HUES64 (cell line): Measurements from ENCODE around the gene ZNF813.
"Not testable (repeated sequence)": the region's sequence is repeated elsewhere in the genome, so short reads cannot be mapped to it uniquely, and the experiment has no call there.

Experiments
- H3K27ac ChIP-seq: 2 replicates; pipeline ENCODE4 v1.7.0; 2013; ENCODE audit warnings: low read depth, low read length, inconsistent platforms
- H3K27me3 ChIP-seq: 2 replicates; pipeline ENCODE4 v1.6.1; 2013; ENCODE audit warnings: mild to moderate bottlenecking, low read length; ENCODE audit not compliant: insufficient read depth
- H3K36me3 ChIP-seq: 2 replicates; pipeline ENCODE4 v1.6.1; 2013; ENCODE audit warnings: mild to moderate bottlenecking, low read length; ENCODE audit not compliant: insufficient read depth
- H3K4me1 ChIP-seq: 2 replicates; pipeline ENCODE4 v1.6.1; 2013; ENCODE audit warnings: mild to moderate bottlenecking, low read length, moderate library complexity; ENCODE audit not compliant: insufficient read depth
- H3K4me3 ChIP-seq: 2 replicates; pipeline ENCODE4 v1.5.1; 2013; ENCODE audit warnings: mild to moderate bottlenecking, low read length, moderate library complexity
- H3K9ac ChIP-seq: 2 replicates; pipeline ENCODE4 v1.6.1; 2013; ENCODE audit warnings: mild to moderate bottlenecking, low read depth, low read length
- H3K9me3 ChIP-seq: 2 replicates; pipeline ENCODE4 v1.6.1; 2013; ENCODE audit warnings: low read depth, low read length; ENCODE audit not compliant: insufficient read depth
- WGBS: fragments of 150-250, 120-280 bp; methylation state at CpG from one replicate; pipeline ENCODE4 v1.1.7; 2013; ENCODE audit warnings: missing lambda C conversion rate; 5-methylcytosine and 5-hydroxymethylcytosine counted together

ZNF813 gene

GRCh38 chr19:53509443-53509842, 41.9 kb downstream of the ZNF813 start:
- no peak overlapping the region for H3K27ac ChIP-seq
- no peaks in the 10 kb centered on the region for H3K36me3 ChIP-seq
- no peak overlapping the region for H3K4me3 ChIP-seq
- no peak overlapping the region for H3K9ac ChIP-seq
- H3K9me3 ChIP-seq = no peaks in the 10 kb centered on the region
- WGBS = 86% methylated on average over 3 of the region's 3 CpGs
- H3K4me1 ChIP-seq = no peaks in the 10 kb centered on the region
- no peaks in the 10 kb centered on the region for H3K27me3 ChIP-seq

GRCh38 chr19:53509845-53510244, 42.3 kb downstream of the ZNF813 start:
- no peaks in the 10 kb centered on the region for H3K9me3 ChIP-seq
- H3K9ac ChIP-seq = no peak overlapping the region
- no peak overlapping the region for H3K4me3 ChIP-seq
- no peaks in the 10 kb centered on the region for H3K27me3 ChIP-seq
- H3K36me3 ChIP-seq = no peaks in the 10 kb centered on the region
- WGBS = 83% methylated on average over 5 of the region's 5 CpGs
- H3K27ac ChIP-seq = no peak overlapping the region
- no peaks in the 10 kb centered on the region for H3K4me1 ChIP-seq

- Histone ChIP-seq H3K36me3 (no peaks in the 10 kb centered on the region), H3K9ac (no peak overlapping the region), H3K9me3 (no peaks in the 10 kb centered on the region), H3K4me3 (no peak overlapping the region), H3K27me3 (no peaks in the 10 kb centered on the region), H3K4me1 (no peaks in the 10 kb centered on the region), H3K27ac (no peak overlapping the region)
- 100% methylated on average over 2 of the region's 2 CpGs for WGBS
Observed at GRCh38 chr19:53511357-53511756, 43.8 kb downstream of the ZNF813 start.

- no peaks in the 10 kb centered on the region for H3K27me3 ChIP-seq
- no peaks in the 10 kb centered on the region for H3K36me3 ChIP-seq
- H3K27ac ChIP-seq = no peak overlapping the region
- H3K4me1 ChIP-seq = no peaks in the 10 kb centered on the region
- no peaks in the 10 kb centered on the region for H3K9me3 ChIP-seq
- H3K9ac ChIP-seq = no peak overlapping the region
- no peak overlapping the region for H3K4me3 ChIP-seq
- 48% methylated on average over 11 of the region's 11 CpGs for WGBS
Observed at GRCh38 chr19:53511933-53512374, 44.4 kb downstream of the ZNF813 start.

GRCh38 chr19:53515047-53515446, 47.5 kb downstream of the ZNF813 start:
- not testable (repeated sequence) for H3K9ac ChIP-seq, H3K36me3 ChIP-seq, H3K27me3 ChIP-seq, H3K9me3 ChIP-seq, H3K4me3 ChIP-seq, H3K4me1 ChIP-seq, H3K27ac ChIP-seq
- WGBS = 96% methylated on average over 3 of the region's 3 CpGs

- Histone ChIP-seq H3K36me3 (no peaks in the 10 kb centered on the region), H3K9me3 (no peaks in the 10 kb centered on the region), H3K4me3 (no peak overlapping the region), H3K27me3 (no peaks in the 10 kb centered on the region), H3K9ac (no peak overlapping the region), H3K27ac (no peak overlapping the region), H3K4me1 (no peaks in the 10 kb centered on the region; the same call in 1 of the 2 replicates)
- WGBS = 66% methylated on average over 3 of the region's 5 CpGs
Observed at GRCh38 chr19:53517114-53517741, 49.7 kb downstream of the ZNF813 start.

GRCh38 chr19:53518121-53518520, 50.6 kb downstream of the ZNF813 start:
- Histone ChIP-seq H3K27ac (no peak overlapping the region), H3K36me3 (peaks cover 9% of the 10 kb centered on the region; the same call in 1 of the 2 replicates), H3K27me3 (no peaks in the 10 kb centered on the region), H3K9me3 (no peaks in the 10 kb centered on the region), H3K4me1 (no peaks in the 10 kb centered on the region; the same call in 1 of the 2 replicates), H3K4me3 (no peak overlapping the region), H3K9ac (no peak overlapping the region)
- WGBS = 85% methylated on average over 4 of the region's 4 CpGs

- Histone ChIP-seq H3K4me1 (no peaks in the 10 kb centered on the region; the same call in 1 of the 2 replicates), H3K36me3 (peaks cover 14% of the 10 kb centered on the region), H3K9me3 (no peaks in the 10 kb centered on the region), H3K27ac (no peak overlapping the region), H3K4me3 (no peak overlapping the region), H3K9ac (no peak overlapping the region), H3K27me3 (no peaks in the 10 kb centered on the region)
- WGBS = 55% methylated on average over 1 of the region's 1 CpG
Observed at GRCh38 chr19:53518716-53519115, 51.2 kb downstream of the ZNF813 start.

- no peaks in the 10 kb centered on the region; the same call in 1 of the 2 replicates for H3K4me1 ChIP-seq
- peaks cover 18% of the 10 kb centered on the region for H3K36me3 ChIP-seq
- no peak overlapping the region for H3K4me3 ChIP-seq
- WGBS = 95% methylated on average over 7 of the region's 7 CpGs
- H3K9me3 ChIP-seq = no peaks in the 10 kb centered on the region
- no peak overlapping the region for H3K27ac ChIP-seq
- no peak overlapping the region for H3K9ac ChIP-seq
- H3K27me3 ChIP-seq = no peaks in the 10 kb centered on the region
Observed at GRCh38 chr19:53519446-53519845, 51.9 kb downstream of the ZNF813 start.

GRCh38 chr19:53520163-53520546, 52.6 kb downstream of the ZNF813 start:
- Histone ChIP-seq H3K4me1 (no peaks in the 10 kb centered on the region; the same call in 1 of the 2 replicates), H3K27me3 (no peaks in the 10 kb centered on the region), H3K9me3 (no peaks in the 10 kb centered on the region), H3K36me3 (peaks cover 18% of the 10 kb centered on the region), H3K27ac (peak overlapping the region; percentile 58; the same call in 1 of the 2 replicates), H3K9ac (peak overlapping the region; percentile 49; the same call in 1 of the 2 replicates), H3K4me3 (peak overlapping the region; percentile 87)
- WGBS = 79% methylated on average over 13 of the region's 13 CpGs

- H3K36me3 ChIP-seq = peaks cover 23% of the 10 kb centered on the region
- no peaks in the 10 kb centered on the region; the same call in 1 of the 2 replicates for H3K4me1 ChIP-seq
- WGBS = 2% methylated on average over 46 of the region's 46 CpGs
- no peaks in the 10 kb centered on the region for H3K27me3 ChIP-seq
- H3K9ac ChIP-seq = peak overlapping the region; percentile 85
- peaks cover 3% of the 10 kb centered on the region; the same call in 1 of the 2 replicates for H3K9me3 ChIP-seq
- peak overlapping the region; percentile 87 for H3K4me3 ChIP-seq
- H3K27ac ChIP-seq = peak overlapping the region; percentile 76; the same call in 1 of the 2 replicates
Observed at GRCh38 chr19:53520547-53521372, 53.2 kb downstream of the ZNF813 start.
